OCI-LY1 (cell line): ENCODE data around the gene RPL38.

ENCODE experiments used
- H2AFZ ChIP-seq: fragments of 200-600 bp; sonication (generic), shearing (Covaris generic); 2 replicates; pipeline ENCODE4 v1.6.0; 2014; ENCODE audit warnings: antibody characterized with exemption, mild to moderate bottlenecking, low read length
- H3F3A ChIP-seq: fragments of 200-600 bp; sonication (generic), shearing (Covaris generic); 2 replicates; pipeline ENCODE4 v1.6.0; 2014; ENCODE audit warnings: mild to moderate bottlenecking, antibody characterized with exemption, low read length, moderate library complexity; ENCODE audit not compliant: insufficient read depth
- H3K27ac ChIP-seq: fragments of 200-600 bp; sonication (generic); 2 replicates; pipeline ENCODE4 v1.5.1; 2014; ENCODE audit warnings: low read length, mixed run types, mild to moderate bottlenecking, low read depth; ENCODE audit not compliant: poor library complexity, severe bottlenecking
- H3K27me3 ChIP-seq: fragments of 200-600 bp; sonication (generic); 2 replicates; pipeline ENCODE4 v1.6.0; 2014; ENCODE audit warnings: antibody characterized with exemption, mild to moderate bottlenecking, low read length, moderate library complexity; ENCODE audit not compliant: insufficient read depth
- H3K36me3 ChIP-seq: fragments of 200-600 bp; sonication (generic); 2 replicates; pipeline ENCODE4 v1.6.1; 2014; ENCODE audit warnings: mild to moderate bottlenecking, antibody characterized with exemption, low read length, moderate library complexity, mixed read lengths; ENCODE audit not compliant: insufficient read depth
- H3K4me1 ChIP-seq: fragments of 200-600 bp; sonication (generic); 2 replicates; pipeline ENCODE4 v1.5.1; 2014; ENCODE audit warnings: mild to moderate bottlenecking, low read length, moderate library complexity; ENCODE audit not compliant: insufficient read depth, severe bottlenecking
- H3K4me2 ChIP-seq: fragments of 200-600 bp; sonication (generic), shearing (Covaris generic); 2 replicates; pipeline ENCODE4 v1.6.1; 2014; ENCODE audit warnings: low read length
- H3K4me3 ChIP-seq: fragments of 200-600 bp; sonication (generic); 2 replicates; pipeline ENCODE4 v1.5.1; 2014; ENCODE audit warnings: low read length, low read depth, mild to moderate bottlenecking, mixed read lengths; ENCODE audit not compliant: poor library complexity, severe bottlenecking
- H3K79me2 ChIP-seq: fragments of 200-600 bp; shearing (Covaris generic); 2 replicates; pipeline ENCODE4 v1.6.1; 2016; ENCODE audit warnings: mixed run types, low read length, mixed read lengths; ENCODE audit not compliant: insufficient read depth
- H3K9ac ChIP-seq: fragments of 200-600 bp; sonication (generic), shearing (Covaris generic); 2 replicates; pipeline ENCODE4 v1.6.1; 2014; ENCODE audit warnings: mild to moderate bottlenecking, low read length, mixed read lengths
- H3K9me2 ChIP-seq: fragments of 200-600 bp; sonication (generic), shearing (Covaris generic); 2 replicates; pipeline ENCODE4 v1.6.1; 2014; ENCODE audit warnings: low read depth, mild to moderate bottlenecking, low read length, mixed read lengths
- H3K9me3 ChIP-seq: fragments of 200-600 bp; shearing (Covaris generic); 2 replicates; pipeline ENCODE4 v1.6.1; 2014; ENCODE audit warnings: low read length, mixed read lengths
- H4K20me1 ChIP-seq: fragments of 200-600 bp; sonication (generic), shearing (Covaris generic); 2 replicates; pipeline ENCODE4 v1.6.0; 2016; ENCODE audit warnings: mild to moderate bottlenecking, low read length; ENCODE audit not compliant: insufficient read depth
- CTCF ChIP-seq: fragments of 200-600 bp; sonication (generic), shearing (Covaris generic); IDR thresholded peaks from 2 replicates; pipeline ENCODE4 v1.5.1; 2017; ENCODE audit warnings: mild to moderate bottlenecking, antibody characterized with exemption, low read length, moderate library complexity, mixed read lengths
- EZH2 ChIP-seq: fragments of 200-600 bp; sonication (generic), shearing (Covaris generic); IDR thresholded peaks from 2 replicates; pipeline ENCODE4 v1.8.0; 2017; ENCODE audit warnings: borderline replicate concordance, mixed run types, mild to moderate bottlenecking, antibody characterized with exemption, low read length, moderate library complexity, mixed read lengths

Gene RPL38

GRCh38 chr17:74257311-74257710 lies 53.8 kb downstream of the RPL38 start:
- no peaks in the 10 kb centered on the region for H3K4me1 ChIP-seq
- H3K79me2 ChIP-seq = no peaks in the 10 kb centered on the region
- H3K9me3 ChIP-seq = no peaks in the 10 kb centered on the region
- no peaks in the 10 kb centered on the region; the same call in 1 of the 2 replicates for H3K27me3 ChIP-seq
- no peaks in the 10 kb centered on the region for H4K20me1 ChIP-seq
- no peak overlapping the region for H3K4me2 ChIP-seq
- no peak overlapping the region for H3K9ac ChIP-seq
- no peaks in the 10 kb centered on the region for H3F3A ChIP-seq
- TF ChIP-seq CTCF = no peak
- no peak for TF ChIP-seq EZH2
- H3K4me3 ChIP-seq = no peak overlapping the region
- no peak overlapping the region for H2AFZ ChIP-seq
- no peaks in the 10 kb centered on the region for H3K9me2 ChIP-seq
- H3K36me3 ChIP-seq = no peaks in the 10 kb centered on the region
- no peak overlapping the region for H3K27ac ChIP-seq

GRCh38 chr17:74259667-74260524 lies 56.4 kb downstream of the RPL38 start:
- H3K9me2 ChIP-seq = no peaks in the 10 kb centered on the region
- no peaks in the 10 kb centered on the region for H3K4me1 ChIP-seq
- no peaks in the 10 kb centered on the region for H3K36me3 ChIP-seq
- H3K27me3 ChIP-seq = no peaks in the 10 kb centered on the region; the same call in 1 of the 2 replicates
- H4K20me1 ChIP-seq = no peaks in the 10 kb centered on the region
- no peaks in the 10 kb centered on the region for H3K9me3 ChIP-seq
- no peaks in the 10 kb centered on the region for H3F3A ChIP-seq
- TF ChIP-seq CTCF (no peak), EZH2 (no peak)
- no peak overlapping the region for H3K4me3 ChIP-seq
- H3K27ac ChIP-seq = no peak overlapping the region
- H3K9ac ChIP-seq = no peak overlapping the region
- no peak overlapping the region for H2AFZ ChIP-seq
- no peaks in the 10 kb centered on the region for H3K79me2 ChIP-seq
- H3K4me2 ChIP-seq = no peak overlapping the region
